HG02623 (cell line): ENCODE results near the gene DRGX.

ENCODE experiments used
- ATAC-seq: cut with Tn5 transposase; IDR thresholded peaks from one replicate; pipeline ENCODE4 v1.9.1; 2021; ENCODE audit warnings: moderate library complexity; ENCODE audit not compliant: unreplicated experiment

Gene DRGX

GRCh38 chr10:49395741-49396665 is at the start of gene DRGX:
DRGX (minus strand) TSS chr10:49396089; CDS start chr10:49395440, 649 bp downstream.
- ATAC-seq: no peak

GRCh38 chr10:49444349-49444748 is 48.5 kb upstream of the DRGX start:
- no peak for ATAC-seq

- no peak for ATAC-seq
Observed at GRCh38 chr10:49442863-49443262, 47.0 kb upstream of the DRGX start.

- ATAC-seq: no peak
Observed at GRCh38 chr10:49441488-49442476, 45.9 kb upstream of the DRGX start.

- no peak for ATAC-seq
Observed at GRCh38 chr10:49435225-49435624, 39.3 kb upstream of the DRGX start.

GRCh38 chr10:49433069-49433468 is 37.2 kb upstream of the DRGX start:
- ATAC-seq: no peak

- no peak for ATAC-seq
Observed at GRCh38 chr10:49431426-49431825, 35.5 kb upstream of the DRGX start.

- no peak for ATAC-seq
Observed at GRCh38 chr10:49429458-49429857, 33.6 kb upstream of the DRGX start.

- ATAC-seq: no peak
Observed at GRCh38 chr10:49426490-49427360, 30.8 kb upstream of the DRGX start.

- no peak for ATAC-seq
Observed at GRCh38 chr10:49419005-49419404, 23.1 kb upstream of the DRGX start.

- no peak for ATAC-seq
Observed at GRCh38 chr10:49418328-49418727, 22.4 kb upstream of the DRGX start.

GRCh38 chr10:49418053-49418326 is 22.1 kb upstream of the DRGX start:
- ATAC-seq: no peak

GRCh38 chr10:49417311-49418052 is 21.6 kb upstream of the DRGX start:
- ATAC-seq: no peak

- ATAC-seq: no peak
Observed at GRCh38 chr10:49415846-49416245, 20.0 kb upstream of the DRGX start.

GRCh38 chr10:49415109-49415508 is 19.2 kb upstream of the DRGX start:
- ATAC-seq: no peak

GRCh38 chr10:49414496-49414895 is 18.6 kb upstream of the DRGX start:
- ATAC-seq: no peak

GRCh38 chr10:49412571-49412970 is 16.7 kb upstream of the DRGX start:
- ATAC-seq: no peak

- no peak for ATAC-seq
Observed at GRCh38 chr10:49410365-49411074, 14.6 kb upstream of the DRGX start.

- ATAC-seq: no peak
Observed at GRCh38 chr10:49409755-49410154, 13.9 kb upstream of the DRGX start.
